Activated T-cell treated with anti-CD3 and anti-CD28 coated beads for 24 hours (primary cell): ENCODE results near the gene FBLN5.
"Not testable (repeated sequence)": the region's sequence is repeated elsewhere in the genome, so short reads cannot be mapped to it uniquely, and the experiment has no call there.

Experiments
- DNase-seq: peaks from one replicate; pipeline ENCODE4 v3.0.0-alpha.2; 2020; ENCODE audit warnings: low read depth

The FBLN5 gene

GRCh38 chr14:91885113-91885712, 62.3 kb downstream of the FBLN5 start:
- DNase-seq, result no peak

- DNase-seq, result no peak
Observed at GRCh38 chr14:91884664-91885063, 62.8 kb downstream of the FBLN5 start.

- DNase-seq, result no peak
Observed at GRCh38 chr14:91883753-91884152, 63.7 kb downstream of the FBLN5 start.

- DNase-seq, result no peak
Observed at GRCh38 chr14:91882776-91883175, 64.7 kb downstream of the FBLN5 start.

- no peak for DNase-seq
Observed at GRCh38 chr14:91882369-91882768, 65.1 kb downstream of the FBLN5 start.

- DNase-seq, result no peak
Observed at GRCh38 chr14:91879196-91879595, 68.3 kb downstream of the FBLN5 start.

GRCh38 chr14:91878274-91878673, 69.2 kb downstream of the FBLN5 start:
- no peak for DNase-seq

- no peak for DNase-seq
Observed at GRCh38 chr14:91877376-91877915, 70.0 kb downstream of the FBLN5 start.

GRCh38 chr14:91876492-91876891, 71.0 kb downstream of the FBLN5 start:
- DNase-seq, result no peak

- DNase-seq, result no peak
Observed at GRCh38 chr14:91875525-91876286, 71.8 kb downstream of the FBLN5 start.

- DNase-seq, result peak; percentile 52
Observed at GRCh38 chr14:91873471-91874415, 73.8 kb downstream of the FBLN5 start.

GRCh38 chr14:91872517-91873470, 74.7 kb downstream of the FBLN5 start:
- no peak for DNase-seq

- DNase-seq, result no peak
Observed at GRCh38 chr14:91872011-91872501, 75.4 kb downstream of the FBLN5 start.

- DNase-seq, result not testable (repeated sequence)
Observed at GRCh38 chr14:91871401-91871800, 76.1 kb downstream of the FBLN5 start.

GRCh38 chr14:91870890-91871289, 76.6 kb downstream of the FBLN5 start:
- no peak for DNase-seq

- no peak for DNase-seq
Observed at GRCh38 chr14:91870001-91870400, 77.5 kb downstream of the FBLN5 start.

GRCh38 chr14:91869556-91869955, 77.9 kb downstream of the FBLN5 start:
- DNase-seq, result no peak

- no peak for DNase-seq
Observed at GRCh38 chr14:91867316-91867988, 80.0 kb downstream of the FBLN5 start, which contains the start of gene TC2N. Gene TC2N (minus strand): TSS chr14:91867536. CDS start chr14:91813769, 53,767 bp downstream.

- no peak for DNase-seq
Observed at GRCh38 chr14:91866511-91867295, 80.8 kb downstream of the FBLN5 start.
